Activated T-helper 2 cell treated with anti-CD3 and anti-CD28 coated beads, Interferon-gamma antibody, Interleukin-2, Interleukin-4, amounts not matched to agents 10 μg/mL and 5 μg/mL and 100 μg/mL, durations not matched to agents 14 hours and 24 hours and 36 hours (primary cell): ENCODE data around the gene RIC8A. TPM values are rescaled to one million over a fixed set of nuclear protein-coding genes. Genes with fewer than 3 reads are reported as not detected.

Source experiments
- DNase-seq: peaks from one replicate; pipeline ENCODE4 v3.0.0; 2021; ENCODE audit warnings: low spot score
- H3K27ac Mint-ChIP-seq: one replicate; pipeline ENCODE4 v1.8.0; 2021; ENCODE audit warnings: mixed read lengths
- H3K27me3 Mint-ChIP-seq: one replicate; pipeline ENCODE4 v1.8.0; 2021; ENCODE audit warnings: low read depth, mixed read lengths
- H3K36me3 Mint-ChIP-seq: one replicate; pipeline ENCODE4 v1.8.0; 2021; ENCODE audit warnings: low read depth, mixed read lengths
- H3K4me1 Mint-ChIP-seq: one replicate; pipeline ENCODE4 v1.8.0; 2021; ENCODE audit warnings: low read depth, mixed read lengths
- H3K4me3 Mint-ChIP-seq: one replicate; pipeline ENCODE4 v1.8.0; 2021; ENCODE audit warnings: low read depth, mild to moderate bottlenecking, moderate library complexity, mixed read lengths
- H3K9me3 Mint-ChIP-seq: one replicate; pipeline ENCODE4 v1.8.0; 2021; ENCODE audit warnings: mixed read lengths
- intact Hi-C: fragments of 100-400 bp; cut with micrococcal nuclease; formaldehyde crosslinking; loops from one replicate; pipeline ENCODE4 v1.15.1; 2023
- total RNA-seq: library from RNA; stranded (reverse); gene quantifications from 2 replicates; pipeline ENCODE4 v1.2.3, GENCODE V29; 2022

The RIC8A gene
- total RNA-seq, 1 donor from 2014 or later, result 109 TPM

DNA sequence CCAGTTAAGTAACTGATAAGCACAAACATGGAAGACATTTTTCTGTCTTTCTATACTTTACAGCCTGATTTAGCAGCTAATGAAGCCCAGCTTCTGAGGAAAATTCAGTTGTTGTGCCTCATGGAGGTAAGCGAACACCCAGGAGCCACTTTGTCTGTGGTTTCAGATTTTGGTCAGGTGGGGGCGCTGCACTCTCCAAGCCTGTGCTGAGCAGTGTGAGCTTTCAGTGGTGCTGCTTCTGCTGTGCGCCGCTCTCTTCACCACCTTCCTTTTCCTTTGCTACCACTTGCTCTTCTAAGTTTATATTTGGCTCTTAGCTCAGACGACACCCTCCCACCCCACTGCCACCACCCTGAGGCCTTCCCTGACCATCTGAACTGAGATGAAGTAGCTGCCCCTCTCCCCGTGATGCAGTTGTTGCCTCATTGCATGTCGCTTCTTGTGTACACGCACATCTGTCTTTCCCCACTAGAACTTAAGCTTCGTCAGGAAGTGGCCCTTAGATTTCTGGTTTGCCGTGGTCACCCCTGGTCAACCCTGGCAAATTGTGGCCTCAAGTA is 43.3 kb downstream of the RIC8A start:
- Mint-ChIP-seq H3K27me3 (no peaks in the 10 kb centered on the region), H3K9me3 (no peaks in the 10 kb centered on the region), H3K4me1 (peaks cover 13% of the 10 kb centered on the region), H3K27ac (no peak overlapping the region), H3K4me3 (no peak overlapping the region), H3K36me3 (peaks cover 71% of the 10 kb centered on the region)
- peak; percentile 70 for DNase-seq
- intact Hi-C loops, result no loop called here

DNA sequence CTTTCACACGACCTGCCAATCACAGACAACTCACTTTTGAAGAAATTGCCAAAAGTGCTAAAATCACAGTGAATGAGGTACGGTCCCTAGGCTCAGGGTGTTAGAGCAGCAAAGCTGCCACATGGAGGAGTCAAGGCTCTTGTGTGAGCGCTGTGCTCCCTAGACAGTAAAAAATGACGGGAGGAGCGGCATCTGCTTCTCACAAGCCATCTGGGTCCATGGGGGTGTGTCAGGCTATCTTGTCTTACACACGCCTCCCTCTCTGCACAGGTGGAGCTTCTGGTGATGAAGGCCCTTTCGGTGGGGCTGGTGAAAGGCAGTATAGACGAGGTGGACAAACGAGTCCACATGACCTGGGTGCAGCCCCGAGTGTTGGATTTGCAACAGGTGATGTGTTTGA is 44.0 kb downstream of the RIC8A start:
- DNase-seq, result no peak
- H3K27me3 Mint-ChIP-seq, result no peaks in the 10 kb centered on the region
- intact Hi-C loops, result no loop called here
- peaks cover 64% of the 10 kb centered on the region for H3K36me3 Mint-ChIP-seq
- no peak overlapping the region for H3K27ac Mint-ChIP-seq
- no peaks in the 10 kb centered on the region for H3K9me3 Mint-ChIP-seq
- H3K4me3 Mint-ChIP-seq, result no peak overlapping the region
- H3K4me1 Mint-ChIP-seq, result peaks cover 13% of the 10 kb centered on the region

DNA sequence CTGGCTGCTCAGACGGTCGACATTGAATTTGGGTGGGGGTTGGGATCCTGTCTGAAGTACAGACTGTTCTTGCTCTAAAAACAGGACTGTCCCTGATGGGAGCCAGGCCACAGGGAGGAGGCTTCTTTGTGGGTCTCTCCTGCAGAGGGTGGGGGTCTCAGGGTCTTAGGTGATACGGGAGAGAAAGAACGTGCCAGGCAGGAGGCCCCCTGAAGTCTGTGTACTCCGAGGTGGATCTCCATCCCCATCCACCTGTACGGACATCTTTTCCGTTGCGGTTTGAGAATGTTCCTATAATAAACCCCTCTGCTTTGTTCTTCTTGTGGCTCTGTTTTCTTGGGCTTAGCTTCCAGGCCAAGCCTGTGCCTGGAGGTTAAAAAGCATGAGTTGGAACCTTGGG is 45.2 kb downstream of the RIC8A start:
- Mint-ChIP-seq H3K27ac (peak overlapping the region; percentile 14), H3K4me3 (no peak overlapping the region), H3K27me3 (no peaks in the 10 kb centered on the region), H3K9me3 (no peaks in the 10 kb centered on the region), H3K36me3 (peaks cover 53% of the 10 kb centered on the region), H3K4me1 (peaks cover 13% of the 10 kb centered on the region)
- no peak for DNase-seq
- intact Hi-C loops, result no loop called here

DNA sequence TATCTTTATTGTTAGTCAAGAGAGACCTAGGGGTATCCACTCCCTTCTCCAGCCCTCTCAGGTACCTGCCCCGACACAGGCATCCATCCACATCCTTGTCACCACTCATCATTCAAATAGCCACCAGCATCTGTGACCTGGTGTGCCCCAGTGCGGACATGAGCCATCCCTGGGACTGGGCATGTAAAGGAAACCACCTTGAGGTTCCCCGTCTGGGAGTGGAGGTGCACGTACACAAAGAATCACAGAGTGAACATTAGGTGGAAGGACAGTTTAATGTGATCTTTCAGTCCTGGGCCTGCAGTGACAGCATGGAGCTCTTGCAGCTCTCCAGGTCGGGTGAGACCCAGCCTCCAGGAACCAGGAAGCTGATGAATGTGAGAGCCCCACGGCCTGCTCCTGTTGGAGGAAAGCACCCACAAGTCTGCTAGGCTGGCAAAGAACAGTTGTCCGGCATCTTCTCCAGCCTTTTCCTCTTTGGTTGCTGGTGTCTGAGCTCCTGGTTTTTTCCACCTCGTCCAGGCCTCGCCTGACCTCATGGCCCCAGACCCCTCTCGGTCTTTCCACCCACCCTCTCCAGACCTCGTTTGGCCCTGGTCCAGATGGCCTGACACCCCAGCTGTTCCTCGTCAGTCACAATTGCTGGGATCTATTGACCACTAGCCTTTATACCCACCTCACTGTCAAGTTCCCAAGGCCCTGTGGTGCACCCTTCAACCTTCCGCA is 45.8 kb downstream of the RIC8A start:
- Mint-ChIP-seq H3K27ac (no peak overlapping the region), H3K4me3 (no peak overlapping the region), H3K4me1 (peaks cover 13% of the 10 kb centered on the region), H3K27me3 (peaks cover 4% of the 10 kb centered on the region), H3K36me3 (peaks cover 46% of the 10 kb centered on the region), H3K9me3 (no peaks in the 10 kb centered on the region)
- intact Hi-C loops, result no loop called here
- DNase-seq, result no peak

DNA sequence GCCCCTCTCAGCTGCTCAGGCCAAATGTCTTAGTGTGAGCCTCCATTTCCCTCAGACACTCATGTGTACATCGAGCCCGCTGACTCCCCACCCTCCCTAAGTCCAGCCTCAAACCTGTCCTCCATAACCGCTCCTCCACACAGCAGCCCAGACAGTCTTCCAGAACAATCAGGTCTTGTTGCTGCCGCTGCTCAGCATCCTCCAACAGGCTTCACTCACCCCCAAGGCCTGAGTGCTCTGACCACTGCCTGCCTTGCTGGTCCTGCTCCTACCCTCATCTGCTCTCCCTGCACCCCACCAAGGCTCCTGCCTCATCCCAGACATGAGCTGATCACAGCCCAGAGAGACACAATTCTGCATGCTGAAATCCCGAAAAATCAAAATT is 46.4 kb downstream of the RIC8A start:
- Mint-ChIP-seq H3K4me1 (peaks cover 12% of the 10 kb centered on the region), H3K36me3 (peaks cover 41% of the 10 kb centered on the region), H3K27me3 (peaks cover 4% of the 10 kb centered on the region), H3K27ac (no peak overlapping the region), H3K4me3 (no peak overlapping the region), H3K9me3 (no peaks in the 10 kb centered on the region)
- intact Hi-C loops, result no loop called here
- DNase-seq, result no peak

DNA sequence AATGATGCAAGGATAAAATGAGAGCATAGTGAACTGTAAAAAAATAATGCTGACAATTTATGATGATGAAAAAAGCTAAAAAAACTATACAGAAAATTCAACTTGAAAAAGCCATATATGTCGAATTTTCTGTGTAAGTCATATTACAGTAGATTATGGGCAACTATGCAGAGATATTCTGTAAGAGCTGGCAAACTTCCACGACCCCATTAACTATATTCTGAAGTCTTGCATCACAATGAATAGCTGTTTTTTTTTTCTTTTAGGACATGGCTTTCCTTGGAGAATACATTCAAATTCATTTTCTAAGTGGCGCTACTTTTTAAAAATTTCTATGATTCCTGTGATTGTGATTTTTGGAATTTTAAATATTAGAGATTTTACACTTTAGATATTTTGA is 47.7 kb downstream of the RIC8A start:
- intact Hi-C loops, result no loop called here
- Mint-ChIP-seq H3K27me3 (peaks cover 7% of the 10 kb centered on the region), H3K4me1 (peaks cover 8% of the 10 kb centered on the region), H3K36me3 (peaks cover 35% of the 10 kb centered on the region), H3K9me3 (no peaks in the 10 kb centered on the region), H3K4me3 (no peak overlapping the region), H3K27ac (no peak overlapping the region)
- no peak for DNase-seq

DNA sequence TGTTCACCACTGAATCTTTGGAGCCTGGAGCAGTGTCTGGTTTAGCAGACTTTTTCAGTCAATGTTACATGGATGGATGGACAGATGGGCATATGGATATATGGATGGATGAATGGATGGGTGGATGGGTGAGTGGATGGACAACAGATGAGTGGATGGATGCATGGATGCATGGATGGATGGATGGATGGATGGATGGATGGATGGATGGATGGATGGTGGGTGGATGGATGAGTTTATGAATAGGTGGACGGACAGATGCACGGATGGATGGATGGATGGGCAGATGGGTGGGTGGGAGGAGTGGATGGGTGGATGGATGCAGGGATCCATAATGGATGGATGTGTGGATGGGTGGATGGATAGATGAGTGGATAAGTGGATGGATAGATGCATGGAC is 48.3 kb downstream of the RIC8A start:
- H3K9me3 Mint-ChIP-seq, result no peaks in the 10 kb centered on the region
- no peak overlapping the region for H3K4me3 Mint-ChIP-seq
- H3K27ac Mint-ChIP-seq, result no peak overlapping the region
- H3K27me3 Mint-ChIP-seq, result peaks cover 7% of the 10 kb centered on the region
- no peak for DNase-seq
- peaks cover 3% of the 10 kb centered on the region for H3K4me1 Mint-ChIP-seq
- H3K36me3 Mint-ChIP-seq, result peaks cover 29% of the 10 kb centered on the region
- intact Hi-C loops, result no loop called here

DNA sequence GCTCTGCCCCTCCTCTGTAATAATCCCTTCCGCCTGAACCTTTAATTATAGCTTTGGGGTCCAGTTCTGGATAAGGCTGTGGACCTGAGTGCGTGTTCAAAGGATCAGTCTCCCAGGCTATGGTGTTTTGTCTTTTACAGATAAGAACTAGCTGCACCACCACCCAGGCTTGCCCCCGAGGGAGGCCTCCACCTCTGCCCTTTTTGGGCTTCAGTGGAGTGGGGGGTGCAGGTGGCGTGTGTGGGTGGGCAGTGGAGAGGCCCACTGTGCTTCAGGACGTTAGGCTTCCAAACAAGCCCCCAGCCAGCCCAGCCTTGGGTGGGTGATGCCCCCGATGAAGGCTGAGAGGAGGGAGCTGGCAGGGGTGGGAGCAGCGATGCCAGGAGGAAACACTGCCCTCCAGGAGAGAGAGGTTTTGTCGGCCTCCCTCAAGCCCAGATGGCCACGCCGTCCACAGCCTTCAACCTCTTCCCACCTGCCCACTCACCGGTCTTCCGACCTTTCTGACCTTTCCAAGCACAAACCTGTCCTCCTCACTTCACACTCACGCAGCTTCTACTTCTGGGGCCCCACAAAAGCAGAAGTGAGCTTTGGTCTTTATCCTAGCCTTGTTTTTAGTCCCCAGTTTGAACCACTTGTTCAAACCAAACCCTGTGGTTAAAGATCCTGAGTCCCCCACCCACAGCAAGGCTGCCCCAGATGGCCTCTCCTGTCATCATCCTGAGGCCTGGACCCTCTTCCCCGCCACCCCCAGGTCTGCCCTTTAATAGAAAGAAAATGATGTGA is 49.6 kb downstream of the RIC8A start:
- H3K4me3 Mint-ChIP-seq, result no peak overlapping the region
- H3K27me3 Mint-ChIP-seq, result peaks cover 7% of the 10 kb centered on the region
- DNase-seq, result no peak
- intact Hi-C loops, result no loop called here
- peaks cover 17% of the 10 kb centered on the region for H3K36me3 Mint-ChIP-seq
- H3K27ac Mint-ChIP-seq, result no peak overlapping the region
- H3K9me3 Mint-ChIP-seq, result no peaks in the 10 kb centered on the region
- peaks cover under 1% of the 10 kb centered on the region for H3K4me1 Mint-ChIP-seq

DNA sequence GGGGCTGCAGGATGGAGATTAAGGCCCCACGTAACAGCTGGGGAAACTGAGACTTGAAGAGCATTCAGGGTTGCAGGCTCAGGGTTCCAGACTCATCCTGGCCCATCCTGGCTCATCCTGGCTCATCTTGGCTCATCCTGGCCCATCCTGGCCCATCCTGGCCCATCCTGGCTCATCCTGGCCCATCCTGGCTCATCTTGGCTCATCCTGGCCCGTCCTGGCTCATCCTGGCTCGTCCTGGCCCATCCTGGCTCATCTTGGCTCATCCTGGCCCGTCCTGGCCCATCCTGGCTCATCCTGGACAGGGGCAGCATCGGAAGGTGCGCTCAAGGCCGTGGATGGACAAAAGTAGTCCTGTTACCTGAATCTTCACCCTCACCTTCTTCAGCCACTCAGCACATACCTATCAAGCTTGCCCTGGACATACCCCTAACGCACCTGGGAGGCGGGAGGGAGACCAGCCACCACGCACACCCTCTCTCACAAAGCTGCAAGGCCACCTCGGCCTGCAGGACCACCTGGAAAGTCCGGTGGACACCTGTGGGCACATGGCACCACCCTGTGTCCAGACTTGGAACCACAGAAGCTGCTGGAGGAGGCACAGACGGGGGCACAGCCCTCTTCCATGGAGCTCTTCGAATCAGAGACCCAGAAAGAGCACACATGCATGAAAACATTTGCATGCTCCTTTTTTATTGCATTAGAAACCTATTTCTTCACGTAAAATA is 50.4 kb downstream of the RIC8A start:
- peaks cover 9% of the 10 kb centered on the region for H3K36me3 Mint-ChIP-seq
- H3K4me3 Mint-ChIP-seq, result no peak overlapping the region
- DNase-seq, result no peak
- H3K4me1 Mint-ChIP-seq, result peaks cover 2% of the 10 kb centered on the region
- no peaks in the 10 kb centered on the region for H3K9me3 Mint-ChIP-seq
- H3K27ac Mint-ChIP-seq, result no peak overlapping the region
- intact Hi-C loops, result no loop called here
- peaks cover 7% of the 10 kb centered on the region for H3K27me3 Mint-ChIP-seq

DNA sequence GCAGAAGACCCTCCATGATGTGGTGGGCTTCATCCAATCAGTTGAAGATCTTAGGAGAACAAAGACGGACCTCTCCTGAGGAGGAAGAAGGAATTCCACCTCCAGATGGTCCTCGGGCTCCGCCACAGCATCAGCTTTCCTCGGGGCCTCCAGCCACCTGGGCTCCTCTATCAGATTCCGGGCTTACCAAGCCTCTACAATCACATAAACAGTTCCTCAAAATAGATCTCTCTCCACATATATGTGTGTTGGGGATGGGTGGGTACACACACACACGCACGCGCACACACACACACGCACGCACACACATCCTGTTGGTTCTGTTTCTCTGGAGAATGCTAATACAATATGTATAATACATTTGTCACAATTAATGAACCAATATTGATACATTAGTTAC is 51.9 kb downstream of the RIC8A start:
- H3K36me3 Mint-ChIP-seq, result no peaks in the 10 kb centered on the region
- H3K9me3 Mint-ChIP-seq, result no peaks in the 10 kb centered on the region
- no peak overlapping the region for H3K27ac Mint-ChIP-seq
- peaks cover 2% of the 10 kb centered on the region for H3K4me1 Mint-ChIP-seq
- no peak for DNase-seq
- peaks cover 7% of the 10 kb centered on the region for H3K27me3 Mint-ChIP-seq
- no peak overlapping the region for H3K4me3 Mint-ChIP-seq
- intact Hi-C loops, result no loop called here

DNA sequence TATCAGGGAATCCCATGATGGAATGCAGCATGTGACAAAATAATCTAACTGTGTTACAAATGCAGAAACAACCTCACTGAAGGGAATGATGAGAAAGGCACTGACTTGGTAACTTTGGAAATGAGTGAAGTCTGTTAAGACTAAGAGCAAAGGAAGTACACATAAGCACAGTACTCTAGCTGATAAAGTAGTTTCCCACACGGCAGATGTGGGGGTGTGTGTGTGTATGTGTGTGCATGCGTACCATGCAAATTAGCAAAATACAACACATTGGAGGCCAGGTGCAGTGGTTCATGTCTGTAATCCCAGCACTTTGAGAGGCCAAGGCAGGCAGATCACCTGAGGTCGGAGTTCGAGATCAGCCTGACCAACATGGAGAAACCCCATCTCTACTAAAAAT is 54.1 kb downstream of the RIC8A start:
- no peak overlapping the region for H3K27ac Mint-ChIP-seq
- H3K36me3 Mint-ChIP-seq, result no peaks in the 10 kb centered on the region
- intact Hi-C loops, result no loop called here
- DNase-seq, result no peak
- peaks cover 7% of the 10 kb centered on the region for H3K27me3 Mint-ChIP-seq
- H3K9me3 Mint-ChIP-seq, result no peaks in the 10 kb centered on the region
- H3K4me3 Mint-ChIP-seq, result no peak overlapping the region
- H3K4me1 Mint-ChIP-seq, result peaks cover 4% of the 10 kb centered on the region
